ENCODE data around the gene MBD5. TPM values are rescaled to one million over a fixed set of nuclear protein-coding genes. Genes with fewer than 3 reads are reported as not detected.

The MBD5 gene
- total RNA-seq, 1 experiment from 2014 or later = 33.7 TPM

DNA sequence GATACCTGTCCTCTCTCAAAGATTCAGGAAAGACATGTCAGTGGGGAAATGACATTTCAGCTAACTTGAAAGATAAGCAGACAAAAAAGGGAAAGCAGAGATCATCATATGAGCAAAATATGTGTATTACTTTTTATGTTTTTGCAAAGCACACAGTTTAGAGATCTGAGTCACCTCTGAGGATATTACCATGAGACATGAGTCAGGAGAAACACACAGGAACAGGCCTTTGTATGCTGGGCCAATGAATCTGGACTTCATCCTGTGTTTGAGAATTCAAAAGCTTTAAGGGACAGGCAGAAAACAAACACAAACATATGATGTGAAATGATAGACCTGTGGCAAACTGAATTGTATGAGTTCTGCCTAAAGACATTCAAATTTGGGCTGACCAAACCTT, 317.6 kb downstream of the MBD5 start:
- ChIA-PET CTCF (no interaction called here), POLR2A (no interaction called here)
- ATAC-seq = no peak
- DNase-seq (ENCODE audit: low spot score) = no peak
- Mint-ChIP-seq H3K27me3 (ENCODE audit: low read depth) (no peaks in the 10 kb centered on the region), H3K36me3 (peaks cover 11% of the 10 kb centered on the region), H3K9me3 (peaks cover 10% of the 10 kb centered on the region), H3K4me3 (no peak overlapping the region), H3K4me1 (peaks cover 4% of the 10 kb centered on the region), H3K27ac (no peak overlapping the region)
- TF ChIP-seq, protein P1, sequence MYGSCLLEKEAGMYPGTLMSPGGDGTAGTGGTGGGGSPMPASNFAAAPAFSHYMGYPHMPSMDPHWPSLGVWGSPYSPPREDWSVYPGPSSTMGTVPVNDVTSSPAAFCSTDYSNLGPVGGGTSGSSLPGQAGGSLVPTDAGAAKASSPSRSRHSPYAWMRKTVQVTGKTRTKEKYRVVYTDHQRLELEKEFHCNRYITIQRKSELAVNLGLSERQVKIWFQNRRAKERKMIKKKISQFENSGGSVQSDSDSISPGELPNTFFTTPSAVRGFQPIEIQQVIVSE (CRISPR knock-in tag; IDR thresholded peaks at IDR 0.05; ENCODE audit: borderline replicate concordance) = no peak
- TF ChIP-seq, protein P2, sequence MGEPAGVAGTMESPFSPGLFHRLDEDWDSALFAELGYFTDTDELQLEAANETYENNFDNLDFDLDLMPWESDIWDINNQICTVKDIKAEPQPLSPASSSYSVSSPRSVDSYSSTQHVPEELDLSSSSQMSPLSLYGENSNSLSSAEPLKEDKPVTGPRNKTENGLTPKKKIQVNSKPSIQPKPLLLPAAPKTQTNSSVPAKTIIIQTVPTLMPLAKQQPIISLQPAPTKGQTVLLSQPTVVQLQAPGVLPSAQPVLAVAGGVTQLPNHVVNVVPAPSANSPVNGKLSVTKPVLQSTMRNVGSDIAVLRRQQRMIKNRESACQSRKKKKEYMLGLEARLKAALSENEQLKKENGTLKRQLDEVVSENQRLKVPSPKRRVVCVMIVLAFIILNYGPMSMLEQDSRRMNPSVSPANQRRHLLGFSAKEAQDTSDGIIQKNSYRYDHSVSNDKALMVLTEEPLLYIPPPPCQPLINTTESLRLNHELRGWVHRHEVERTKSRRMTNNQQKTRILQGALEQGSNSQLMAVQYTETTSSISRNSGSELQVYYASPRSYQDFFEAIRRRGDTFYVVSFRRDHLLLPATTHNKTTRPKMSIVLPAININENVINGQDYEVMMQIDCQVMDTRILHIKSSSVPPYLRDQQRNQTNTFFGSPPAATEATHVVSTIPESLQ (CRISPR knock-in tag; IDR thresholded peaks at IDR 0.05) = no peak
- TF ChIP-seq, protein P3, sequence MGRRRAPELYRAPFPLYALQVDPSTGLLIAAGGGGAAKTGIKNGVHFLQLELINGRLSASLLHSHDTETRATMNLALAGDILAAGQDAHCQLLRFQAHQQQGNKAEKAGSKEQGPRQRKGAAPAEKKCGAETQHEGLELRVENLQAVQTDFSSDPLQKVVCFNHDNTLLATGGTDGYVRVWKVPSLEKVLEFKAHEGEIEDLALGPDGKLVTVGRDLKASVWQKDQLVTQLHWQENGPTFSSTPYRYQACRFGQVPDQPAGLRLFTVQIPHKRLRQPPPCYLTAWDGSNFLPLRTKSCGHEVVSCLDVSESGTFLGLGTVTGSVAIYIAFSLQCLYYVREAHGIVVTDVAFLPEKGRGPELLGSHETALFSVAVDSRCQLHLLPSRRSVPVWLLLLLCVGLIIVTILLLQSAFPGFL (CRISPR knock-in tag; IDR thresholded peaks at IDR 0.05; ENCODE audit: borderline replicate concordance) = no peak
- TF ChIP-seq, protein P4, sequence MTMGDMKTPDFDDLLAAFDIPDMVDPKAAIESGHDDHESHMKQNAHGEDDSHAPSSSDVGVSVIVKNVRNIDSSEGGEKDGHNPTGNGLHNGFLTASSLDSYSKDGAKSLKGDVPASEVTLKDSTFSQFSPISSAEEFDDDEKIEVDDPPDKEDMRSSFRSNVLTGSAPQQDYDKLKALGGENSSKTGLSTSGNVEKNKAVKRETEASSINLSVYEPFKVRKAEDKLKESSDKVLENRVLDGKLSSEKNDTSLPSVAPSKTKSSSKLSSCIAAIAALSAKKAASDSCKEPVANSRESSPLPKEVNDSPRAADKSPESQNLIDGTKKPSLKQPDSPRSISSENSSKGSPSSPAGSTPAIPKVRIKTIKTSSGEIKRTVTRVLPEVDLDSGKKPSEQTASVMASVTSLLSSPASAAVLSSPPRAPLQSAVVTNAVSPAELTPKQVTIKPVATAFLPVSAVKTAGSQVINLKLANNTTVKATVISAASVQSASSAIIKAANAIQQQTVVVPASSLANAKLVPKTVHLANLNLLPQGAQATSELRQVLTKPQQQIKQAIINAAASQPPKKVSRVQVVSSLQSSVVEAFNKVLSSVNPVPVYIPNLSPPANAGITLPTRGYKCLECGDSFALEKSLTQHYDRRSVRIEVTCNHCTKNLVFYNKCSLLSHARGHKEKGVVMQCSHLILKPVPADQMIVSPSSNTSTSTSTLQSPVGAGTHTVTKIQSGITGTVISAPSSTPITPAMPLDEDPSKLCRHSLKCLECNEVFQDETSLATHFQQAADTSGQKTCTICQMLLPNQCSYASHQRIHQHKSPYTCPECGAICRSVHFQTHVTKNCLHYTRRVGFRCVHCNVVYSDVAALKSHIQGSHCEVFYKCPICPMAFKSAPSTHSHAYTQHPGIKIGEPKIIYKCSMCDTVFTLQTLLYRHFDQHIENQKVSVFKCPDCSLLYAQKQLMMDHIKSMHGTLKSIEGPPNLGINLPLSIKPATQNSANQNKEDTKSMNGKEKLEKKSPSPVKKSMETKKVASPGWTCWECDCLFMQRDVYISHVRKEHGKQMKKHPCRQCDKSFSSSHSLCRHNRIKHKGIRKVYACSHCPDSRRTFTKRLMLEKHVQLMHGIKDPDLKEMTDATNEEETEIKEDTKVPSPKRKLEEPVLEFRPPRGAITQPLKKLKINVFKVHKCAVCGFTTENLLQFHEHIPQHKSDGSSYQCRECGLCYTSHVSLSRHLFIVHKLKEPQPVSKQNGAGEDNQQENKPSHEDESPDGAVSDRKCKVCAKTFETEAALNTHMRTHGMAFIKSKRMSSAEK (CRISPR knock-in tag; IDR thresholded peaks at IDR 0.05; ENCODE audit: borderline replicate concordance) = no peak
- TF ChIP-seq, protein P5, sequence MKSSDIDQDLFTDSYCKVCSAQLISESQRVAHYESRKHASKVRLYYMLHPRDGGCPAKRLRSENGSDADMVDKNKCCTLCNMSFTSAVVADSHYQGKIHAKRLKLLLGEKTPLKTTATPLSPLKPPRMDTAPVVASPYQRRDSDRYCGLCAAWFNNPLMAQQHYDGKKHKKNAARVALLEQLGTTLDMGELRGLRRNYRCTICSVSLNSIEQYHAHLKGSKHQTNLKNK (CRISPR knock-in tag; IDR thresholded peaks at IDR 0.05) = no peak
- no peak for TF ChIP-seq SOX15 (CRISPR knock-in tag; IDR thresholded peaks at IDR 0.05)
- TF ChIP-seq, protein P6, sequence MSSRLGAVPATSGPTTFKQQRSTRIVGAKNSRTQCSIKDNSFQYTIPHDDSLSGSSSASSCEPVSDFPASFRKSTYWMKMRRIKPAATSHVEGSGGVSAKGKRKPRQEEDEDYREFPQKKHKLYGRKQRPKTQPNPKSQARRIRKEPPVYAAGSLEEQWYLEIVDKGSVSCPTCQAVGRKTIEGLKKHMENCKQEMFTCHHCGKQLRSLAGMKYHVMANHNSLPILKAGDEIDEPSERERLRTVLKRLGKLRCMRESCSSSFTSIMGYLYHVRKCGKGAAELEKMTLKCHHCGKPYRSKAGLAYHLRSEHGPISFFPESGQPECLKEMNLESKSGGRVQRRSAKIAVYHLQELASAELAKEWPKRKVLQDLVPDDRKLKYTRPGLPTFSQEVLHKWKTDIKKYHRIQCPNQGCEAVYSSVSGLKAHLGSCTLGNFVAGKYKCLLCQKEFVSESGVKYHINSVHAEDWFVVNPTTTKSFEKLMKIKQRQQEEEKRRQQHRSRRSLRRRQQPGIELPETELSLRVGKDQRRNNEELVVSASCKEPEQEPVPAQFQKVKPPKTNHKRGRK (CRISPR knock-in tag; IDR thresholded peaks at IDR 0.05; ENCODE audit: borderline replicate concordance) = no peak
- TF ChIP-seq, protein P7, sequence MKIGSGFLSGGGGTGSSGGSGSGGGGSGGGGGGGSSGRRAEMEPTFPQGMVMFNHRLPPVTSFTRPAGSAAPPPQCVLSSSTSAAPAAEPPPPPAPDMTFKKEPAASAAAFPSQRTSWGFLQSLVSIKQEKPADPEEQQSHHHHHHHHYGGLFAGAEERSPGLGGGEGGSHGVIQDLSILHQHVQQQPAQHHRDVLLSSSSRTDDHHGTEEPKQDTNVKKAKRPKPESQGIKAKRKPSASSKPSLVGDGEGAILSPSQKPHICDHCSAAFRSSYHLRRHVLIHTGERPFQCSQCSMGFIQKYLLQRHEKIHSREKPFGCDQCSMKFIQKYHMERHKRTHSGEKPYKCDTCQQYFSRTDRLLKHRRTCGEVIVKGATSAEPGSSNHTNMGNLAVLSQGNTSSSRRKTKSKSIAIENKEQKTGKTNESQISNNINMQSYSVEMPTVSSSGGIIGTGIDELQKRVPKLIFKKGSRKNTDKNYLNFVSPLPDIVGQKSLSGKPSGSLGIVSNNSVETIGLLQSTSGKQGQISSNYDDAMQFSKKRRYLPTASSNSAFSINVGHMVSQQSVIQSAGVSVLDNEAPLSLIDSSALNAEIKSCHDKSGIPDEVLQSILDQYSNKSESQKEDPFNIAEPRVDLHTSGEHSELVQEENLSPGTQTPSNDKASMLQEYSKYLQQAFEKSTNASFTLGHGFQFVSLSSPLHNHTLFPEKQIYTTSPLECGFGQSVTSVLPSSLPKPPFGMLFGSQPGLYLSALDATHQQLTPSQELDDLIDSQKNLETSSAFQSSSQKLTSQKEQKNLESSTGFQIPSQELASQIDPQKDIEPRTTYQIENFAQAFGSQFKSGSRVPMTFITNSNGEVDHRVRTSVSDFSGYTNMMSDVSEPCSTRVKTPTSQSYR (CRISPR knock-in tag; IDR thresholded peaks at IDR 0.05) = no peak
- no peak for TF ChIP-seq GABPB1 (CRISPR knock-in tag; IDR thresholded peaks at IDR 0.05)
- TF ChIP-seq FOXK1 (CRISPR knock-in tag; IDR thresholded peaks at IDR 0.05) = no peak
- TF ChIP-seq, protein P8, sequence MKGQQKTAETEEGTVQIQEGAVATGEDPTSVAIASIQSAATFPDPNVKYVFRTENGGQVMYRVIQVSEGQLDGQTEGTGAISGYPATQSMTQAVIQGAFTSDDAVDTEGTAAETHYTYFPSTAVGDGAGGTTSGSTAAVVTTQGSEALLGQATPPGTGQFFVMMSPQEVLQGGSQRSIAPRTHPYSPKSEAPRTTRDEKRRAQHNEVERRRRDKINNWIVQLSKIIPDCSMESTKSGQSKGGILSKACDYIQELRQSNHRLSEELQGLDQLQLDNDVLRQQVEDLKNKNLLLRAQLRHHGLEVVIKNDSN (CRISPR knock-in tag; IDR thresholded peaks at IDR 0.05) = no peak
- no peak for TF ChIP-seq ZNF121 (CRISPR knock-in tag; IDR thresholded peaks at IDR 0.05)
- no peak for TF ChIP-seq NFYB (CRISPR knock-in tag; conservative IDR thresholded peaks at IDR 0.05; ENCODE audit: low read depth)
- TF ChIP-seq ESRRA (CRISPR knock-in tag; IDR thresholded peaks at IDR 0.05; ENCODE audit: borderline replicate concordance) = no peak
- TF ChIP-seq MXD4 (CRISPR knock-in tag; IDR thresholded peaks at IDR 0.05; ENCODE audit: borderline replicate concordance) = no peak
- TF ChIP-seq, protein P9, sequence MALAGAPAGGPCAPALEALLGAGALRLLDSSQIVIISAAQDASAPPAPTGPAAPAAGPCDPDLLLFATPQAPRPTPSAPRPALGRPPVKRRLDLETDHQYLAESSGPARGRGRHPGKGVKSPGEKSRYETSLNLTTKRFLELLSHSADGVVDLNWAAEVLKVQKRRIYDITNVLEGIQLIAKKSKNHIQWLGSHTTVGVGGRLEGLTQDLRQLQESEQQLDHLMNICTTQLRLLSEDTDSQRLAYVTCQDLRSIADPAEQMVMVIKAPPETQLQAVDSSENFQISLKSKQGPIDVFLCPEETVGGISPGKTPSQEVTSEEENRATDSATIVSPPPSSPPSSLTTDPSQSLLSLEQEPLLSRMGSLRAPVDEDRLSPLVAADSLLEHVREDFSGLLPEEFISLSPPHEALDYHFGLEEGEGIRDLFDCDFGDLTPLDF (CRISPR knock-in tag; IDR thresholded peaks at IDR 0.05) = no peak
- TF ChIP-seq, protein P10, sequence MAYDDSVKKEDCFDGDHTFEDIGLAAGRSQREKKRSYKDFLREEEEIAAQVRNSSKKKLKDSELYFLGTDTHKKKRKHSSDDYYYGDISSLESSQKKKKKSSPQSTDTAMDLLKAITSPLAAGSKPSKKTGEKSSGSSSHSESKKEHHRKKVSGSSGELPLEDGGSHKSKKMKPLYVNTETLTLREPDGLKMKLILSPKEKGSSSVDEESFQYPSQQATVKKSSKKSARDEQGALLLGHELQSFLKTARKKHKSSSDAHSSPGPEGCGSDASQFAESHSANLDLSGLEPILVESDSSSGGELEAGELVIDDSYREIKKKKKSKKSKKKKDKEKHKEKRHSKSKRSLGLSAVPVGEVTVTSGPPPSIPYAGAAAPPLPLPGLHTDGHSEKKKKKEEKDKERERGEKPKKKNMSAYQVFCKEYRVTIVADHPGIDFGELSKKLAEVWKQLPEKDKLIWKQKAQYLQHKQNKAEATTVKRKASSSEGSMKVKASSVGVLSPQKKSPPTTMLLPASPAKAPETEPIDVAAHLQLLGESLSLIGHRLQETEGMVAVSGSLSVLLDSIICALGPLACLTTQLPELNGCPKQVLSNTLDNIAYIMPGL (CRISPR knock-in tag; IDR thresholded peaks at IDR 0.05) = no peak
